ENCODE measurements around the gene ARRDC1.
"Not testable (repeated sequence)": the region's sequence is repeated elsewhere in the genome, so short reads cannot be mapped to it uniquely, and the experiment has no call there.

ARRDC1 gene

GRCh38 chr9:137590469-137591383 is 14.8 kb upstream of the ARRDC1 start, which contains the start of gene ZMYND19:
TSS of gene ZMYND19 (minus strand) at chr9:137590512. CDS start at chr9:137590263, 249 bp downstream.
- H3K4me3 ChIP-seq (ENCODE audit: low read depth, low read length): peak within 1 kb of the TSS; percentile 82
- no peak for TF ChIP-seq CTCF (conservative IDR thresholded peaks at IDR 0.05; ENCODE audit: low read depth, low read length)
- DNase-seq (ENCODE audit: low read depth): peak; percentile 86

DNA sequence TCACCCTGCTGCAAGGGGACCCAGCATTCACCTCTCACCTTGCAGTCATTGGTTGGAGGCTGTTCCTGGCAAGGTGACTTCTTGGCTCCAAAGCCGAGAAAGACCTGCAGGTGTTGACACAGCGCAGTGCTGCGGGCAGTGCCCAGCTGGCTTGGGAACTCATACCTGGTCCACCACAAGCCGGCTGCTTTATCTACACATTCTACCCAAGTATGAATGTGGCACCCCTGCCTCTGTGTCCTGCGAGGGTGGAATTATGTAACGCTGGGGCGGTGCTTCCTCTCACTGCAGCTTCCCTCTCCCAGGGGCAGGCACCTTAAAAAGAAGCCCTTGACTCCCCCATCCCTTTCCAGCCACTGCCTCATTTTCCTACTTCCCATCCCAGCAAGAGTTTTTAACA is 12.7 kb upstream of the ARRDC1 start:
- no peak for TF ChIP-seq CTCF (conservative IDR thresholded peaks at IDR 0.05; ENCODE audit: low read depth, low read length)
- H3K4me3 ChIP-seq (ENCODE audit: low read depth, low read length): no peak overlapping the region
- DNase-seq (ENCODE audit: low read depth): no peak

DNA sequence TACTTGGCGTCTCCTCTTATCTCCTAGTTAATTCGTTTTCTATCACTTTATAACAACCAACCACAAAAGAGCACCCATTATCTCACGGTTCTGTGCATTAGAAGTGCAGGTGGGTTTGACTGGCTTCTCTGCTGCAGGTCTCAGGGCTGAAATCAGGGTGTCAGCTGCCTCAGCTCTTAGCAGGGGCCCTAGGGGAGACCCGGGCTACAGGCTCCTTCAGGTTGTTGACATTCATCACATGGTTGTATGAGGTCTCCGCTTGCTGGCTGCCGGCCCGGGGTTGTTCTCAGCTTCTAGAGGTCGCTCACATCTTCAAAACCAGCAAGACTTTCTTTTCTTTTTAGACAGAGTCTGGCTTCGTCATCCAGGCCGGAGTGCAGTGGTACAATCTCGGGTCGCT is 12.3 kb upstream of the ARRDC1 start:
- peak; percentile 54 for DNase-seq (ENCODE audit: low read depth)
- TF ChIP-seq CTCF (conservative IDR thresholded peaks at IDR 0.05; ENCODE audit: low read depth, low read length): no peak
- no peak overlapping the region for H3K4me3 ChIP-seq (ENCODE audit: low read depth, low read length)

DNA sequence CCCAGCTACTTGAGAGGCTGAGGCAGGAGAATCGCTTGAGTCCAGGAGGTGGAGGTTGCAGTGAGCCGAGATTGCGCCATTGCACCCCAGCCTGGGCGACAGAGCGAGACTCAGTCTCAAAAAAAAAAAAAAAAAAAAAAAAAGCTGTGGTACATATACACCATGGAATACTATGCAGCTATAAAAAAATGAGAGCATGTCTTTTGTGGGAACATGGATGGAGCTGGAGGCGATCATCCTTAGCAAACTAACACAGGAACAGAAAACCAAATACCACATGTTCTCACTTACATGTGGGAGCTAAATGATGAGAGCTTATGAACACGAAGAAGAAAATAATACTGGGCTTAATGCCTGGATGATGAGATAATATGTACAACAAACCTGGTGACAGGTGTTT is 8.9 kb upstream of the ARRDC1 start:
- DNase-seq (ENCODE audit: low read depth); H3K4me3 ChIP-seq (ENCODE audit: low read depth, low read length): not testable (repeated sequence)

GRCh38 chr9:137598943-137599342 is 6.5 kb upstream of the ARRDC1 start:
- H3K4me3 ChIP-seq (ENCODE audit: low read depth, low read length): no peak overlapping the region
- TF ChIP-seq CTCF (conservative IDR thresholded peaks at IDR 0.05; ENCODE audit: low read depth, low read length): no peak
- no peak for DNase-seq (ENCODE audit: low read depth)

DNA sequence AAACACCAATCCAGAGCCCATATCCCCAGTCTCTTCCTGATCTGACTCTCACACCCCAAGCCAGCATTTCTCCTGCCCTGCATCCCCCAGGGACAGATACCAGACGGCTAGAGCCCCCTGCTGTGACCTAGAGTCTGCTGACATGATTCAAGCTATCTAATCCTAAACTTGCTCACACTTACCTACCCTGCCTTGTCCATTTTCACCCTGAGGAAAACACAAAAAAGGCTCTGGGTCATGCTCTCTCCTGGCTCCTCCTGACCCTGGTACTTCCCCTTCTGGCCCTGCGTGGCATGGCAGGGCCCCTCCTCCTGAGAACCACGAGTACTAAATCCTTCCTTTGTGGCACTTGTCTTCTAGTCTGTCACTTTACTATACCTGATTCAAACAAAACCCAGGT is 2.8 kb upstream of the ARRDC1 start:
- no peak for TF ChIP-seq CTCF (conservative IDR thresholded peaks at IDR 0.05; ENCODE audit: low read depth, low read length)
- DNase-seq (ENCODE audit: low read depth): peak; percentile 40
- no peak overlapping the region for H3K4me3 ChIP-seq (ENCODE audit: low read depth, low read length)

DNA sequence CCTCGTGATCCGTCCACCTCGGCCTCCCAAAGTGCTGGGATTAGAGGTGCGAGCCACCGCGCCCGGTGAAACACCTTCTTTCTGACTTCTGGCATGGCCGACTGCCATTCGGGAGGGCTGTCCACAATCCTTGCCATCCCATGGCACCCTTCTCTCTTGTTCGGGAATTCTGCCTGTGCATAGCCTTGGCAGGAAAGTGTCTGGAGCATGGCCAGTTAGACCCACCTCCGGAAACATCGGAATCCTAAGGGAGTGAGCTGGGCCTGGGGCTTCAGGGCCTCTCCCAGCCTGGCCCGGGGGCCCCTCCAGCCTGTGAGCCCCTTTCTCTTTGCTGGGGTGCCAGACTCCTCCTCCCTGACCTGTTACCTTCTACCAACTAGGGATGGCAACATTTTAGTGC is 1.6 kb upstream of the ARRDC1 start:
- DNase-seq (ENCODE audit: low read depth): no peak
- TF ChIP-seq CTCF (conservative IDR thresholded peaks at IDR 0.05; ENCODE audit: low read depth, low read length): no peak
- no peak overlapping the region for H3K4me3 ChIP-seq (ENCODE audit: low read depth, low read length)
